GM08714 (cell line): ENCODE data around the gene HCFC2.
"Not testable (repeated sequence)": the region's sequence is repeated elsewhere in the genome, so short reads cannot be mapped to it uniquely, and the experiment has no call there.

Experiments used
- H3K4me3 ChIP-seq: fragments of 200-500 bp; sonication (Bioruptor generic); 2 replicates; pipeline ENCODE4 v1.5.1; 2014; ENCODE audit warnings: mild to moderate bottlenecking, low read length, inconsistent platforms
- ZNF274 ChIP-seq: IDR thresholded peaks from 2 replicates; pipeline ENCODE4 v1.6.1; 2012; ENCODE audit warnings: mild to moderate bottlenecking, low read depth, low read length

The HCFC2 gene

GRCh38 chr12:104064031-104064841 is at the start of gene HCFC2:
Gene HCFC2, plus strand, starts transcription at chr12:104064531. Its CDS starts 30 bp downstream, at chr12:104064561.
- TF ChIP-seq ZNF274, result no peak
- H3K4me3 ChIP-seq, result peak within 1 kb of the TSS; percentile 82

- H3K4me3 ChIP-seq, result not testable (repeated sequence)
These were observed 42.5 kb upstream of the HCFC2 start for GRCh38 chr12:104021862-104022261.

GRCh38 chr12:104022786-104023185 is 41.5 kb upstream of the HCFC2 start:
- TF ChIP-seq ZNF274, result no peak
- no peak overlapping the region for H3K4me3 ChIP-seq

- TF ChIP-seq ZNF274, result no peak
- H3K4me3 ChIP-seq, result no peak overlapping the region
These were observed 40.6 kb upstream of the HCFC2 start for GRCh38 chr12:104023710-104024109.

GRCh38 chr12:104024348-104024747 is 40.0 kb upstream of the HCFC2 start:
- no peak for TF ChIP-seq ZNF274
- no peak overlapping the region for H3K4me3 ChIP-seq

GRCh38 chr12:104025771-104026170 is 38.6 kb upstream of the HCFC2 start:
- no peak overlapping the region for H3K4me3 ChIP-seq
- no peak for TF ChIP-seq ZNF274

GRCh38 chr12:104026841-104027599 is 37.3 kb upstream of the HCFC2 start:
- no peak for TF ChIP-seq ZNF274
- H3K4me3 ChIP-seq, result no peak overlapping the region

- H3K4me3 ChIP-seq, result not testable (repeated sequence)
These were observed 33.7 kb upstream of the HCFC2 start for GRCh38 chr12:104030596-104030995.

GRCh38 chr12:104036143-104036542 is 28.2 kb upstream of the HCFC2 start:
- H3K4me3 ChIP-seq, result not testable (repeated sequence)

GRCh38 chr12:104039769-104040168 is 24.6 kb upstream of the HCFC2 start:
- H3K4me3 ChIP-seq, result not testable (repeated sequence)

GRCh38 chr12:104042580-104042979 is 21.8 kb upstream of the HCFC2 start:
- no peak overlapping the region for H3K4me3 ChIP-seq

GRCh38 chr12:104044158-104044557 is 20.2 kb upstream of the HCFC2 start:
- H3K4me3 ChIP-seq, result no peak overlapping the region
- TF ChIP-seq ZNF274, result no peak

More at GRCh38 chr12:104042580-104042979, 21.8 kb upstream of the HCFC2 start:
- no peak for TF ChIP-seq ZNF274

GRCh38 chr12:104046306-104046705 is 18.0 kb upstream of the HCFC2 start:
- H3K4me3 ChIP-seq, result no peak overlapping the region
- no peak for TF ChIP-seq ZNF274

GRCh38 chr12:104048162-104048561 is 16.2 kb upstream of the HCFC2 start:
- TF ChIP-seq ZNF274, result no peak
- H3K4me3 ChIP-seq, result no peak overlapping the region

- TF ChIP-seq ZNF274, result no peak
- no peak overlapping the region for H3K4me3 ChIP-seq
These were observed 15.5 kb upstream of the HCFC2 start for GRCh38 chr12:104048811-104049210.

- peak overlapping the region; percentile 31; the same call in 1 of the 2 replicates for H3K4me3 ChIP-seq
- no peak for TF ChIP-seq ZNF274
These were observed 14.9 kb upstream of the HCFC2 start for GRCh38 chr12:104049278-104049902.
